Fibroblast of skin of abdomen (primary cell): ENCODE results near the gene HDAC10. TPM values are rescaled to one million over a fixed set of nuclear protein-coding genes. Genes with fewer than 3 reads are reported as not detected.

ENCODE experiments used
- DNase-seq: peaks from one replicate; pipeline ENCODE4 v3.0.0-alpha.2; 2013
- polyA plus RNA-seq, 2 experiments: library from polyadenylated mRNA; unstranded; fragments of 120-200 nt; gene quantifications; one replicate each; pipeline ENCODE4 v1.2.1, GENCODE V29; 2013; ENCODE audit not compliant: insufficient read length in 2 of 2

Gene HDAC10, protein sequence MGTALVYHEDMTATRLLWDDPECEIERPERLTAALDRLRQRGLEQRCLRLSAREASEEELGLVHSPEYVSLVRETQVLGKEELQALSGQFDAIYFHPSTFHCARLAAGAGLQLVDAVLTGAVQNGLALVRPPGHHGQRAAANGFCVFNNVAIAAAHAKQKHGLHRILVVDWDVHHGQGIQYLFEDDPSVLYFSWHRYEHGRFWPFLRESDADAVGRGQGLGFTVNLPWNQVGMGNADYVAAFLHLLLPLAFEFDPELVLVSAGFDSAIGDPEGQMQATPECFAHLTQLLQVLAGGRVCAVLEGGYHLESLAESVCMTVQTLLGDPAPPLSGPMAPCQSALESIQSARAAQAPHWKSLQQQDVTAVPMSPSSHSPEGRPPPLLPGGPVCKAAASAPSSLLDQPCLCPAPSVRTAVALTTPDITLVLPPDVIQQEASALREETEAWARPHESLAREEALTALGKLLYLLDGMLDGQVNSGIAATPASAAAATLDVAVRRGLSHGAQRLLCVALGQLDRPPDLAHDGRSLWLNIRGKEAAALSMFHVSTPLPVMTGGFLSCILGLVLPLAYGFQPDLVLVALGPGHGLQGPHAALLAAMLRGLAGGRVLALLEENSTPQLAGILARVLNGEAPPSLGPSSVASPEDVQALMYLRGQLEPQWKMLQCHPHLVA
- polyA plus RNA-seq (2013, experiment 1 of 2; ENCODE audit: insufficient read length): 22.3 TPM
- 24.8 TPM for polyA plus RNA-seq (2013, experiment 2 of 2; ENCODE audit: insufficient read length)

DNA sequence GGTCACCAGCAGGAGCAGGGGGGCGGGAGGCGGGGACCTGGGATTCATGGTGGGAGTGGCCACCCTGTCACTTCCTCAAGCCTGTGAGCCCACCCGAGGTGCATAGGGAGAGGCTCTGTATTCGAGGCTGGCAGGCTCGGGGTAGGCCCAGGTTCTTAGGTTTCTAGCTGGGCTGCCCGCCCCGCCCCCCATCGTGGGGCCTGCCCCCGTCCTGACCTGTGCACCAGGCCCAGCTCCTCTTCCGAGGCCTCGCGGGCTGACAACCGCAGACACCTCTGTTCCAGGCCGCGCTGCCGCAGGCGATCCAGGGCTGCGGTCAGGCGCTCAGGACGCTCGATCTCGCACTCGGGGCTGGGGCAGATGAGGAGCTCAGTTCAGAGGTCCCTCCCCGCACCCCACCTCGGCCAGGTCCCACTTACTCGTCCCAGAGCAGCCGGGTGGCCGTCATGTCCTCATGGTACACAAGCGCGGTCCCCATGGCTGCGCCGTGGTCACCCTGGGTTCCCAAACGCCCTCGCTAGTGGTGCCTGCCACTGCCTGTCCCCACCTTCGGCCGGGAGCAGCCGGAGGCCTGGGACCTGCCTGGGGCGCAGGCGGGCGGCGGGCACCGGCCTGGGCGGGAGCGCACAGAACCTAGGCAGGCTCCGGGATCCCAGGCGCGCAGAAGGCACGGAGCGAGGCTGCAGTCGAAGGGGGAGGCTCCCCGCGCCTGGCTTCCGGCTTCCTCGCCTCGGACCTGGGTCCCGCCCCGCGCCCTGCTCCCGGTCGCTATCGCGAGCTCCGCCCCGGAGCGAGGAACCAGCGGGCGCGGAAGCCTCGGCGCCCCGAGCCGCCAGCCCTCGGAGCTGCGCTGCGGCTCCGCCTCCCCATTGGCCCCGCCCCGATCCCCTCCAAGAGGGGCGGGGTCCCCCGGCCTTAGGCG, at the start of gene HDAC10:
TSS of gene HDAC10 (minus strand) at position 711 of the 922 bp plus-strand sequence. CDS start at position 478, 233 bp downstream.
- peak; percentile 80 for DNase-seq

DNA sequence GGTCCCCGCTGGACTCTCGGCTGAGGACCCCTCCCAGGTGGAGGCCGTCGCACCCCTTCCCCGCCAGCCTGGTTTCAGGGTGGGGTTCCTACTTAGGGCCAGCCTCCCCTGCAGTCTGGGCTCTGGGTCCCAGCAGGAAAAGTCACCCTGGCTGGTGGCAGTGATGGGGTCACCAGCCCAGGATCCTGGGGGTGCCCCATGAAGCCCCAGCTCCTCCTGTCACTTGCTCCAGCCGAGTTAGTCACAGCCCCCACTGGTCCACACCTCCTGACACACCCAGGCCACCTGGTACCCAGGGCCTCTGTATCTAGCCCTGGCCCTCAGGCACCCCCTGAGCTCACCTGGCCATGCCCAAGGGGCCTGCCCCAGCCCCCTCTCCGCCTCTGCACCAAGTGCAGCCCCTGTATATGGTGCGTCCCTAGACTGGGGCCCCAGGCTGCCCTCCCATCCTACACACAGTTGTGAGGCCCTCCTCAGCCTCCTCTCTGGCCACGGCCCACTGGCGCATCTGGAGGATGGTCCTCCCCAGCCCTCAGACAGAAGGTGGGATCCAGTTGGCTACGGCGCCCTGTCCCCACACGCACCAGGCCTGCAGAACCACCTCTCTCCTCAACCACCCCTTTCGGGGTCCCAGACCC, 49.7 kb upstream of the HDAC10 start:
- no peak for DNase-seq

DNA sequence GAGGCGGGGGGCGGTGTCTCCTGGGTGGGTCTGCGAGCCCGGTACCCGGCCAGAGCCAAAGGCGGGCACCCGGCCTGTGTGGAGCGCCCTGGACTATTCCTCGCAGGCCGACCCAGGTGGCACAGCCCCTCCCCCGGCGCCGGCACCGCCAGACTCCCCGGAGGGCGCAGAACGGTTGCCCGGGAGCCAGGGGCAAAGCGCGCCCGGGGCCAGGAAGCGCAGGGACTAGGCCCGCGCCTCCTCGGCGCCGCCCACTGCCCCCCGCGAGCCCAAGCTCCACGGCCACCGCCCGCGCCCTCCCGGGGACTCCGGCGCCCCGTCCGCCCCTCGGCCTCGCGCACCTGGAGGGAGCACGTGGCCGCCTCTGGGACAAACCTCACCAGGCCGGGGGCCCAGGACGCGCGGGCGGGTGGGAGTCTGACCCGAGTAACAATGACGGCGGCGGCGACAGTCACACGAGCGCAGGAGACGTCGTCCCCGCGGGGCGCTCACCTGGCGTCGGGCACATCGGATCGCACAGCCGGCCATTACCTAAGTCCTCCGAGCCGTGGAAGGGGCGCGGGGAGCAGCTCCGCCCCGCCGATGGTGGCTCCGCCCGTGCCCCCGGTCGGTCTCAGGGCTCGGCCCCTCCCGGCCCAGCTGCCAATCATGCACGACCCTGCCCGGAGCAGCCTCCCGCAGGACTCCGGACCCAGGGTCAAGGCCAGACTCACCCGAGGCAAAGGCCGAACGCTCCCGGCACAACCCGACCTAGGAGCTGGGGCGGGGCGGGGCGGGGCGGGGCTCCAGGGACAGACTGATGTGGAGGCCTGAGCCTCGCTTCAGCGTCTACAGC, 48.9 kb upstream of the HDAC10 start:
- no peak for DNase-seq

DNA sequence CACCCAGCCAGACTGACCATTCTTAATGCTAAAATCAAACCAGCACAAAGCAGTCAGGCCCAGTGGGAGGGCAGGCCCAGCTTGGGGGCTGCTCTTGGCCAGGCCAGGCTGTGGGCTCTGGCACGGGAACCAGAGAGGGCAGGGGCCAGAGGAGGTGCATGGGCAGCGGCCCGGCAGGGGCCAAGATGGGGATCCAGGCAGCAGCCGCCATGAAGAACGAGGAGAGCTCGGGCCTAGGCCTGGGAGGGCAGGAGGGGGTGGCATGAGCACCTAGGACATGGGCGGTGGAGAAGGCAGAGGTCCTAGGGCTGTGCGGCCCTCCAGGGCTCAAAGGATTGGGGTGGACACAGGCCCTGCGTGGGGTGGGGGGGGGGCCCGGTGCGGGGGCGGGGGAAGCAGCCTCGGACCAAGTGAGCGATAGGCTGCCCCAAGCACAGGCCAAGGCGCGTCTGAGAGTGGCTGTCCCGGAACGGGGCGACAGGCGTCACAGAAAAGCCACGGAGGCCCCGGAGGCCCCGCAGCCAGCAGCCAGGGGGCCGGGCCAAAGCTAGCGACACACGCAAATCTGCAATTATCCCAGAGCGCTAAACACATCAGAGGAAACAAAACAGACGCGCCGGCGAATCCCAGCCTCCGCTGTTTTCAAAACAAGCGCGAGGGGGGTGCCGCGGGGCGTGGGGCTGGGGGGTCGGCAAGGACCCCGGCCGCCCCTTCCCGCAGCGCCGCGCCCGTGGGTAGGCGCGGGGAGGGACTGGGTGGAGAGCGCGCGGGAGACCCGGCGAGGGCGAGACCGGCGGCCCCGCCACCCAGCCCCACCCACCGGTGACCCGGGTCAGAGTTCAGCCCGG, 48.1 kb upstream of the HDAC10 start:
- DNase-seq: no peak

DNA sequence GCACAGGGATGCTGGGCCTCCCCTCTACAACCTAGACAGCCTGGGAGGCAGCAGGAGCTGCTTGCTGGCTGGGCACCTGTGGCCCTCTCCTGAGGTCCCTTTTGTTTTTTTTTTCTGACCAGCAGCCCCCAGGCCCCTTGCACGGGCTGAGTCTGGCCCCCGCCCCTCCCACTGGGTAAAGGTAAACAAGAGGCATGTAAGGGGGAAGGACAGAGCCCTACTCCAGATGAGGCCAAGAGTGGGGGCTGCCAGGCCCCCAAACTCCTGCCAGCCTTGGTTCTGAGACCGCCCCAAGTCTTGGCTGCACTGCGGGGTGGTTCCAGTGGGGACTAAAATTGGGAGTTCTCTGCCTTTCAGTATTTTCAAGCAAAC, 47.2 kb upstream of the HDAC10 start:
- DNase-seq: no peak

GRCh38 chr22:50297510-50298265, 46.6 kb upstream of the HDAC10 start:
- DNase-seq: no peak

DNA sequence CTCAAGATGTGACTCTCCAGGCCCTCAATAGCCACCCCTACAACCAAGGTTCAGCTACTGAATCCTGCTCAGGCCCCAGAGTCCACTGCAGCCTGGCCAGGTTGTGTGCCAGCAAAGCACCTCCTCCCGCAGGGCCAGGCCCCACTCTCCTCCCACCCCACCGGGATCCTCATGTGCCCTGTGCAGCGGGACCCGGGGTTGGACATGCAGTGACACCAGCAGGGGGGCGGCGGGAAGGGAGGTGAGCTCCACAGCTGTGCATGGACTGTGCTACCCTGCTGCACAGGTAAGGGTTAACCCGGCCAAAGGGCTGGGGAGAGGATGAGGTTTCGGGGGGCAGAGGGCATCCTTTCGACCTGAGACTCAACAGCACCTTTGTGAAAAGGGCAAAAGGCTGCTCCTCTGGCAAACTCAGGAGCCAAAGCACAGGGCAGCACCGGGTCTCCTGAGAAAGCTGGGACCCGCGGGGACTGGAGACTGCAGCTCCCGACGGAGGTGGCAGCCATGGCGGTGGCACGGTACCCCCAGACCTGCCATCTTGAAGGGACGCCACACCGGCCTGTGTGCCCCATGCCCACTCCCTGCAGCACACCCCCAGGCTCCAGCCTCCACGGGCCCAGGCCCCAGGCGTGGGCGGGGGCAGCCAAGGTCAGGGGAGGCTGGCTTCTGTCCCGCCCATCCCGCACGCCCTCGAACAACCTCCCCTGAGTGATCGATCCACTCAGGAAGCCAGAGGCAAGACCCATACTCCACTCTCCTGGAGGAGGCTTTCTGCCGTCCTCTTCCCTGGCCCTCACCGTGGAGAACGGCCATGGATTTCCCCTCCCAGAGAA, 45.8 kb upstream of the HDAC10 start:
- no peak for DNase-seq

DNA sequence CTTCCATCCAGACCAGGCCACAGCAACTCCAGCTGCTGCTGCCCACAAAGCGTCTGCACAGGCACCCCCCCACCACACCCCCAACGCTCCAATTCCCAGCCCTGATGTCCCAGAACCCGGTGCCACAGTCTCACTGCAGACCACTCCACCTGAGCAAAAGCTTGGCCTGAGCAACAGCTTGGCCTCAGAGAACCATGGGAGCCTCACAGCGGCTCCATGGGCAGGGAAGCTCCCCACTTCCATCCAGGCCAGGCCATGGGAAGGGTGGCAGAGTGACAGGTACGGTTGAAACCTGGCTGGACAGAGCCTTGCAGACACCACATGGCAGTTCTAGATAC, 43.2 kb upstream of the HDAC10 start:
- no peak for DNase-seq

- peak; percentile 79 for DNase-seq
Observed at GRCh38 chr22:50293441-50294318, 42.6 kb upstream of the HDAC10 start.

- no peak for DNase-seq
Observed at GRCh38 chr22:50292643-50293440, 41.8 kb upstream of the HDAC10 start.

GRCh38 chr22:50289942-50290630, 39.0 kb upstream of the HDAC10 start:
- no peak for DNase-seq

GRCh38 chr22:50289151-50289941, 38.3 kb upstream of the HDAC10 start:
- no peak for DNase-seq

GRCh38 chr22:50287731-50288130, 36.7 kb upstream of the HDAC10 start:
- no peak for DNase-seq

DNA sequence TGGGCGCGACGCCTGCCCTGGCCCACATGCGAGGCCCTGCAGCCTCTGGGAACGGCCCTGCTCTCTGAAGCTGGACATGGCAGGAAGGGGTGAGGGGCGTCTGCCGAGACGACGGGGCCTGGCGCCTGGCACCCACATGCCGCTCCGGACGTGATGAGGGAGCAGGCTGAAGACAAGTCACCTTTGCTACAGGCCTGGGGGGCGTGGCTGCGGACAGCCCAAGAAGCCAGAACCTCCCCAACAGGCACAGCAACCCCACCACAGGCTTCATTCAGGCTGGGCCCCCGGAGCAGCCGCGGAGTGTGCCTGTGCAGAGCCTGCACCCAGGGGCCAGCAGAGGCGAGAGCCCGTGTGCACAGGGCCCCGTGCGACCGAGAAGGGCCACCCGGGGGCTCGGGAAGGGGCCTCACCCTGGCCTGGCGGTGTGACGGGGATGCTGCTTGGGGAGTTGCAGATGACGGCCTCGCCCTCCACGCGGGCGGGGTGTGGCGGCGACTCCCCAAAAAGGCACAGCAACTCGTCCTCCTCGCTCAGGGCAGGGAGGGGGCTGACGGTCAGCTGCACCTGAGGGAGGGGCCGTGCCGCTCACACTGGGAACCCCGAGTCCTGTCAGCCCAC, 35.7 kb upstream of the HDAC10 start:
- DNase-seq: no peak

GRCh38 chr22:50286275-50286674, 35.2 kb upstream of the HDAC10 start:
- DNase-seq: no peak
